Fibroblast of skin of right biceps (primary cell): ENCODE data around the gene ANKRD36B.
"Not testable (repeated sequence)": the region's sequence is repeated elsewhere in the genome, so short reads cannot be mapped to it uniquely, and the experiment has no call there.

Experiments used
- DNase-seq: peaks from one replicate; pipeline ENCODE4 v3.0.0-alpha.2; 2013

ANKRD36B gene

DNA sequence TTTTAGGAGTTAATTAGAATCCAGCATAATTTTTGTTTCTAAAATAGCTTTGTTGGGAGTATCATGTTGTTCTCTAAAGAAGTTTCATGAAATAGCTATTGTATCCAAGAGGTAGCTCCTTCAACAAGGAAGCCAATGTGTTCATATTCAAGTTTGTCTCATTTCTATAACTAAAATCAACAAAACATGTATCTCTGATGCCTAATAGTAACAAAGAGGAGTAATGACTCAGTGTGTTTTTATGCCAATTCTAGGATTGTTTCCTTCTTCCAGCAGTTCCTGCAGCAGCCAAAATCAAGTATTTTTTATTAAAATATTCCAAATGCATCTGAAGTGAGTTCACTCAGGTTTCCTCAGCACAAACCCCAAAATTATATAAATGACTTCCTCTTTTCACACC is 41.1 kb downstream of the ANKRD36B start:
- DNase-seq, result not testable (repeated sequence)

DNA sequence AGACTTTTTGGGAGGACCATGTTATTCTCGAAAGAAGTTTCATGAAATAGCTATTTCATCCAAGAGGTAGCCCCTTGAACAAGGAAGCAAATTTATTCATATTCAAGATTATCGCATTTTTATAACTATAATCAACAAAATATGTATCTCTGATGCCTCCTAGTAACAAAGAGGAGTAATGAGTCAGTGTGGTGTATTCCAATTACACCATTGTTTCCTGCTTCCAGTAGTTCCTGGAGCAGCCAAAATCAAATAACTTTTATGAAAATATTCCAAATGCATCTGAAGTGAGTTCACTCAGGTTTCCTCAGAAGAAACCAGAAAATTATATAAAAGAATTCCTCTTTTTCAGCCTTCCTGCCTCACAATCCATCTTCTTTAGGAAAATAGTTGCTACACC is 43.0 kb downstream of the ANKRD36B start:
- peak; percentile 4 for DNase-seq

DNA sequence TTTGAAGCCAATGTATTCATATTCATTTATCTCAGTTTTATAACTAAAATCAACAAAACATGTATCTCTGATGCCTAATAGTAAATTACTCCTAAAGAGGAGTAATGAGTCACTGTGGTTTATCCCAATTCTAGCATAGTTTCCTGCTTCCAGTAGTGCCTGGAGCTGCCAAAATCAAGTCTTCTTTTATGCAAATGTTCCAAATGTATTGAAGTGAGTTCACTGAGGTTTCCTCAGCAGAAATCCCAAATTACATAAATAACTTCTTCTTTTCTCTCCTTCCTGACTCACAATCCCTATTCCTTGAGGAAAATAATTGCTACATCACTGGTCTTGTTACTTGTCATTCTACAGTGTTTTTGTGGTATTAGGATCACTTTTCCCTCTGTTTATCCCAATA is 44.8 kb downstream of the ANKRD36B start:
- DNase-seq, result peak; percentile 42

GRCh38 chr2:97525904-97526303 is 63.8 kb downstream of the ANKRD36B start:
- not testable (repeated sequence) for DNase-seq

DNA sequence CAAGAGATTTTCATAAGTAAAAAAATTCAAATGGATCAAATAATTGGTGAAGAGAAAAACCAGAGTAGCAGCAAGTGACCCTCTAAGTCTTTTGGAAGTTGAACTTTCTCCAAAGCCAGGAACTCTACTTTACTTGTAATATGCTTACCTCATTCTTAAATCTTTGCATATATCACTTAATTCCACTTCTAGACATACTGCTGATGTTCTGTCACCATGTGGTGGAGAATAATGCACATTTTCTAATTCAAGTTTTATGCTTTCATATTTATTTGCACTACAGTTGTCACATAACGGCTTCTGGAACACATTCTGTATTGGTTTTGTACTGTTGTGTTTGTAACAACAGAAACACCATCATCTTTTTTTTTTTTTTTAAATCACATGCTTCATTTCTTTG is 65.9 kb downstream of the ANKRD36B start:
- not testable (repeated sequence) for DNase-seq

- not testable (repeated sequence) for DNase-seq
These were observed 66.6 kb downstream of the ANKRD36B start for GRCh38 chr2:97522916-97523555.

GRCh38 chr2:97495651-97496050 is 94.0 kb downstream of the ANKRD36B start:
- not testable (repeated sequence) for DNase-seq

- not testable (repeated sequence) for DNase-seq
These were observed 99.5 kb downstream of the ANKRD36B start for GRCh38 chr2:97490141-97490540.
